Panc1 (cell line): Measurements from ENCODE around the gene GFOD2. TPM values are rescaled to one million over a fixed set of nuclear protein-coding genes. Genes with fewer than 3 reads are reported as not detected.

Experiments
- ATAC-seq: fragments of 200-7000 bp; cut with Tn5 transposase; 2 replicates; pipeline ENCODE4 v1.9.1; 2020; ENCODE audit warnings: mild to moderate bottlenecking, moderate library complexity
- BruUV-seq: library from RNA; stranded (reverse); fragments of 400-500 nt; replicated peaks from 2 replicates; lab custom pipeline; 2021; lab: Mats Ljungman, UMichigan
- CTCF ChIA-PET: fragments of 300-600 bp; sonication (Branson Sonifier 250); formaldehyde crosslinking; loops from one replicate; lab custom pipeline; 2022; ENCODE audit warnings: antibody characterized with exemption; lab: Charles Lee
- POLR2A ChIA-PET: fragments of 300-600 bp; sonication (Branson Sonifier 250); formaldehyde crosslinking; loops from one replicate; lab custom pipeline; 2022; ENCODE audit warnings: antibody characterized with exemption; lab: Charles Lee
- DNase-seq: peaks from one replicate; pipeline ENCODE4 v3.0.0-alpha.2; 2010; ENCODE audit warnings: low read depth, low spot score
- H3K27ac ChIP-seq: 2 replicates; pipeline ENCODE4 v1.5.1; 2011; ENCODE audit warnings: mild to moderate bottlenecking, low read length, inconsistent platforms
- H3K27me3 ChIP-seq: fragments of 200-500 bp; sonication (Bioruptor generic); 2 replicates; pipeline ENCODE4 v1.6.0; 2014; ENCODE audit warnings: low read length, inconsistent platforms; ENCODE audit not compliant: control insufficient read depth, insufficient read depth
- H3K36me3 ChIP-seq: fragments of 200-500 bp; sonication (Bioruptor generic); 2 replicates; pipeline ENCODE4 v1.5.1; 2014; ENCODE audit warnings: inconsistent platforms, mild to moderate bottlenecking, low read length, moderate library complexity; ENCODE audit not compliant: control insufficient read depth, insufficient read depth
- H3K4me1 ChIP-seq: 2 replicates; pipeline ENCODE4 v1.5.1; 2011; ENCODE audit warnings: inconsistent platforms, mild to moderate bottlenecking, low read length, moderate library complexity; ENCODE audit not compliant: control insufficient read depth, insufficient read depth
- H3K4me3 ChIP-seq, 2 experiments: 2 replicates each; pipeline ENCODE4 v1.5.1; 2011 to 2012; ENCODE audit warnings: low read depth in 2 of 2, low read length in 2 of 2, mild to moderate bottlenecking in 2 of 2, inconsistent platforms in 1 of 2, moderate library complexity in 1 of 2
- H3K9me3 ChIP-seq: fragments of 200-500 bp; sonication (Bioruptor generic); 2 replicates; pipeline ENCODE4 v1.5.1; 2014; ENCODE audit warnings: low read depth, mild to moderate bottlenecking, inconsistent platforms, low read length, moderate library complexity; ENCODE audit not compliant: control insufficient read depth, insufficient read depth
- POLR2AphosphoS5 ChIP-seq: IDR thresholded peaks from 2 replicates; pipeline ENCODE4 v1.6.1; 2012; ENCODE audit warnings: mild to moderate bottlenecking, low read depth, low read length, moderate library complexity
- REST ChIP-seq, 2 experiments: IDR thresholded peaks; 2 replicates each; pipeline ENCODE4 v1.6.1; 2011 to 2012; ENCODE audit warnings: low read depth in 2 of 2, control low read depth in 1 of 2, low read length in 1 of 2, mild to moderate bottlenecking in 1 of 2, moderate library complexity in 1 of 2; ENCODE audit not compliant: insufficient read depth in 1 of 2
- SIN3A ChIP-seq: IDR thresholded peaks from 2 replicates; pipeline ENCODE4 v1.6.1; 2012; ENCODE audit warnings: low read depth, mild to moderate bottlenecking, low read length, moderate library complexity, borderline replicate concordance; ENCODE audit not compliant: insufficient read depth
- TCF7L2 ChIP-seq: IDR thresholded peaks from 2 replicates; pipeline ENCODE4 v1.6.1; 2011; ENCODE audit warnings: mild to moderate bottlenecking, low read depth, low read length, inconsistent platforms
- in situ Hi-C: cut with HindIII; loops from 2 replicates; pipeline ENCODE4 v1.10.0; 2016; ENCODE audit warnings: low sequenced_read_pairs, low pct_unique_long_range_greater_than_20kb
- intact Hi-C: fragments of 100-400 bp; cut with micrococcal nuclease; formaldehyde crosslinking; loops from one replicate; pipeline ENCODE4 v1.10.0; 2022; ENCODE audit not compliant: unreplicated experiment
- total RNA-seq: library from RNA; stranded (reverse); gene quantifications from one replicate; pipeline ENCODE4 v1.2.1, GENCODE V29; 2021; ENCODE audit not compliant: unreplicated experiment
- TF ChIP-seq, protein P1 (sequence below): fragments of 450-650 bp; IDR thresholded peaks from 2 replicates; pipeline ENCODE4 v1.5.1; 2017; ENCODE audit warnings: mild to moderate bottlenecking

GFOD2 gene
- total RNA-seq, 1 experiment from 2014 or later, result 15.1 TPM

DNA sequence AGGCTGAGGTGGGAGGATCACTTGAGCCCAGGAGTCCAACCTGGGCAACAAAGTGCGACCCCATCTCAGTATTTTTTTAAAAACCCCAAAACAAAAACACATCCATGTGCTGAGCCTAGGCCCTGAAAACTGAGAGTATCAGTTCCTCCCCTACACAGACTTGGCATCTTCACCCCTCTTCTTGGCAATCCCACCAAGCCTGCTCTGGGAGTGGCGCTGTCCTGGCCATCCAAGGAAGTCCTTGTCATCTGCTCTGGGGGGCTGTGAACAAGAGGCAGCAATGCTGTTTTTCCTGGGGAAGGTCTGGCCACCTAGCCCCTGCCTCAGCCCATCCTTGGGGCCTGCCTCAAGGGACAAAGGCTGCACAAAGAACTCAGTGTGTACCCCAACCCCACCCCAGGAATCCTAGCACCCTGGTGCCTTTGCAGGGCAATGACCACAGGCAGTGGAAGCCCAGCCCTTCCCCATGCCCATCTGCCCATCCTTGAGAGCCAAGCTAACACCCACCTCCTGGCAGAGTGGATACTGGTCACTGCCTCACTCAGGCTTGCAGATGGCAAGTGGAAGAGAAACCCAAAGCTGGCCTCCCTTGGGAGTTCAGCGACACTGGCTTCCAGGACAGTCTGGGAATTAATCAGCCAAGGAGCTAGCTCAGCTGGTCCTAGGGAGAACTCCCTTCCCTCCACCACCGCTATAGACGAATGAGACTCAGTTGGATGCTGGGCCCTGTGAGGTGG, 14.8 kb upstream of the GFOD2 start:
- Histone ChIP-seq H3K4me3 (no peak overlapping the region), H3K27ac (no peak overlapping the region), H3K27me3 (no peaks in the 10 kb centered on the region), H3K9me3 (no peaks in the 10 kb centered on the region), H3K36me3 (no peaks in the 10 kb centered on the region; the same call in 1 of the 2 replicates), H3K4me1 (no peaks in the 10 kb centered on the region)
- ATAC-seq, result no peak
- ChIA-PET POLR2A (interaction anchor here (0.6 kb wide), 1 partner anchor 8 kb away, joined by 3 read pairs; no protein-coding TSS in a partner anchor), CTCF (no interaction called here)
- in situ Hi-C loops, result no loop called here
- intact Hi-C loops, result no loop called here
- DNase-seq, result no peak
- TF ChIP-seq, protein P1, sequence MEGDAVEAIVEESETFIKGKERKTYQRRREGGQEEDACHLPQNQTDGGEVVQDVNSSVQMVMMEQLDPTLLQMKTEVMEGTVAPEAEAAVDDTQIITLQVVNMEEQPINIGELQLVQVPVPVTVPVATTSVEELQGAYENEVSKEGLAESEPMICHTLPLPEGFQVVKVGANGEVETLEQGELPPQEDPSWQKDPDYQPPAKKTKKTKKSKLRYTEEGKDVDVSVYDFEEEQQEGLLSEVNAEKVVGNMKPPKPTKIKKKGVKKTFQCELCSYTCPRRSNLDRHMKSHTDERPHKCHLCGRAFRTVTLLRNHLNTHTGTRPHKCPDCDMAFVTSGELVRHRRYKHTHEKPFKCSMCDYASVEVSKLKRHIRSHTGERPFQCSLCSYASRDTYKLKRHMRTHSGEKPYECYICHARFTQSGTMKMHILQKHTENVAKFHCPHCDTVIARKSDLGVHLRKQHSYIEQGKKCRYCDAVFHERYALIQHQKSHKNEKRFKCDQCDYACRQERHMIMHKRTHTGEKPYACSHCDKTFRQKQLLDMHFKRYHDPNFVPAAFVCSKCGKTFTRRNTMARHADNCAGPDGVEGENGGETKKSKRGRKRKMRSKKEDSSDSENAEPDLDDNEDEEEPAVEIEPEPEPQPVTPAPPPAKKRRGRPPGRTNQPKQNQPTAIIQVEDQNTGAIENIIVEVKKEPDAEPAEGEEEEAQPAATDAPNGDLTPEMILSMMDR, result no peak
- TF ChIP-seq SIN3A (no peak), REST (IDR thresholded peaks at IDR 0.05; ENCODE audit: insufficient read depth in 1 of 2, low read depth in 2 of 2, low read length in 1 of 2) (no peak), POLR2AphosphoS5 (no peak), TCF7L2 (no peak)
- no TSS peak for BruUV-seq

- ChIA-PET CTCF (no interaction called here), POLR2A (no interaction called here)
- no peak for ATAC-seq
- TF ChIP-seq TCF7L2 (no peak), REST (IDR thresholded peaks at IDR 0.05; ENCODE audit: insufficient read depth in 1 of 2, low read depth in 2 of 2, low read length in 1 of 2) (no peak), POLR2AphosphoS5 (no peak), SIN3A (no peak)
- TF ChIP-seq, protein P1, result no peak
- no peaks in the 10 kb centered on the region for H3K27me3 ChIP-seq
- intact Hi-C loops (no loop called here), in situ Hi-C loops (no loop called here)
- no peaks in the 10 kb centered on the region; the same call in 1 of the 2 replicates for H3K36me3 ChIP-seq
- H3K4me3 ChIP-seq, result no peak overlapping the region
- BruUV-seq, result no TSS peak
- no peak overlapping the region for H3K27ac ChIP-seq
- H3K4me1 ChIP-seq, result no peaks in the 10 kb centered on the region
- DNase-seq, result no peak
- H3K9me3 ChIP-seq, result no peaks in the 10 kb centered on the region
These were observed 12.6 kb upstream of the GFOD2 start for GRCh38 chr16:67731753-67732095.
